Right atrium auricular region (tissue), 2 donors: ENCODE results near the gene MCOLN3. TPM values are rescaled to one million over a fixed set of nuclear protein-coding genes. Genes with fewer than 3 reads are reported as not detected.

Source experiments
- DNase-seq: peaks from one replicate; pipeline ENCODE4 v3.0.0-alpha.2; 2019; ENCODE audit warnings: low spot score
- H3K27ac ChIP-seq, 2 donors: fragments of 200-600 bp; sonication (generic); 1 replicate in 1 of 2; 2 replicates in 1 of 2; pipeline ENCODE4 v1.5.1; 2016 to 2019
- H3K27me3 ChIP-seq, 2 donors: fragments of 200-600 bp; sonication (generic); one replicate each; pipeline versions ENCODE4 v1.5.1 to v1.6.0; 2017 to 2019
- H3K36me3 ChIP-seq: fragments of 200-600 bp; sonication (generic); one replicate; pipeline ENCODE4 v1.5.1; 2016
- H3K4me1 ChIP-seq, 2 donors: fragments of 200-600 bp; sonication (generic); one replicate each; pipeline versions ENCODE4 v1.5.1 to v1.6.0; 2017 to 2019
- H3K4me3 ChIP-seq, 2 donors: fragments of 200-600 bp; sonication (generic); 1 replicate in 1 of 2; 2 replicates in 1 of 2; pipeline ENCODE4 v1.5.1; 2017 to 2019; ENCODE audit warnings: mild to moderate bottlenecking in 1 of 2, moderate library complexity in 1 of 2
- H3K9me3 ChIP-seq, 2 donors: fragments of 200-600 bp; sonication (generic); one replicate each; pipeline ENCODE4 v1.5.1; 2019
- total RNA-seq, 2 donors: library from RNA; depleted of rRNA; stranded (reverse); fragments of >200 nt; gene quantifications; one replicate each; pipeline ENCODE4 v1.1.0, GENCODE V29; 2016
- TF ChIP-seq, protein P1 (sequence below), 2 donors: fragments of 200-600 bp; sonication (generic); IDR thresholded peaks; one replicate each; pipeline ENCODE4 v1.5.1; 2019; ENCODE audit warnings: antibody characterized with exemption in 2 of 2

Gene MCOLN3
- total RNA-seq, 2 donors from 2014 or later = 2.9 to 5.5 TPM

GRCh38 chr1:85088408-85088784, 40.1 kb upstream of the MCOLN3 start:
- Histone ChIP-seq H3K9me3 (no peaks in the 10 kb centered on the region), H3K4me1 (no peaks in the 10 kb centered on the region), H3K4me3 (no peak overlapping the region), H3K36me3 (no peaks in the 10 kb centered on the region), H3K27me3 (no peaks in the 10 kb centered on the region), H3K27ac (no peak overlapping the region)
- TF ChIP-seq, protein P1, sequence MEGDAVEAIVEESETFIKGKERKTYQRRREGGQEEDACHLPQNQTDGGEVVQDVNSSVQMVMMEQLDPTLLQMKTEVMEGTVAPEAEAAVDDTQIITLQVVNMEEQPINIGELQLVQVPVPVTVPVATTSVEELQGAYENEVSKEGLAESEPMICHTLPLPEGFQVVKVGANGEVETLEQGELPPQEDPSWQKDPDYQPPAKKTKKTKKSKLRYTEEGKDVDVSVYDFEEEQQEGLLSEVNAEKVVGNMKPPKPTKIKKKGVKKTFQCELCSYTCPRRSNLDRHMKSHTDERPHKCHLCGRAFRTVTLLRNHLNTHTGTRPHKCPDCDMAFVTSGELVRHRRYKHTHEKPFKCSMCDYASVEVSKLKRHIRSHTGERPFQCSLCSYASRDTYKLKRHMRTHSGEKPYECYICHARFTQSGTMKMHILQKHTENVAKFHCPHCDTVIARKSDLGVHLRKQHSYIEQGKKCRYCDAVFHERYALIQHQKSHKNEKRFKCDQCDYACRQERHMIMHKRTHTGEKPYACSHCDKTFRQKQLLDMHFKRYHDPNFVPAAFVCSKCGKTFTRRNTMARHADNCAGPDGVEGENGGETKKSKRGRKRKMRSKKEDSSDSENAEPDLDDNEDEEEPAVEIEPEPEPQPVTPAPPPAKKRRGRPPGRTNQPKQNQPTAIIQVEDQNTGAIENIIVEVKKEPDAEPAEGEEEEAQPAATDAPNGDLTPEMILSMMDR (IDR thresholded peaks at IDR 0.05) = no peak
- DNase-seq = no peak

DNA sequence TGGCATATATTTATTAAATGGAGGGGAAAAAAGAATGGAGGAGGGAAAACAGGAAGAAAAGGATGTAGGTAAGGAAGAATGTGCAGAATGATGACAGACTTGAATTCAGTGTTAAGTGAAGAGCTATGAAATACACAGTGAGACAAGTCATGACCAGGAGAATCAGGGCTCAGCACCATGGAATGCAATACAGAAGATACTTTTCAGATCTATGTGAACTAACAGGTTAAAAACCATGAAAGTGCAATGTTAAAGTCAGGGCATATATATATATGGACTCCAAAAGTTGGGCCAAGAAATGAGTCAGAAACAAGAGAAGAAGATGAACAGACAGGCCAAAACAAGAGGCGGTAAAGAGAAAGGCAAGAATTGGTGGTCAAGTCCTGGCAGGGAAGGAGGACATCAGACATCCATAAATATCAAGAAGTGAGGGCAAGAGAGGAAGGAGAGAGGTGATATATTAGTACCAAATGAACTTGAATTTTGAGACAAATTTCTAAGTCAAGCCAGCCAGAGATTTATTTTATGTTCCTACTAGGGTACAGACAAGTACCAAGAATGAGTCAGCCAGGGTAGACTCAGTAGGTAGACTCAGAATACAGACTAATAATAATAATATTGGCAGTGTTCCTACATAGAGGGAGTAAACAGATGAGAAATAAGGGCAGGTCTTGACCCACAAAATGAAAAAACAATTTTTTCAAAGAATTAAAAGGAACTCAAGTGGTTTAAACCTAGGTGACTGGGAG, 39.5 kb upstream of the MCOLN3 start:
- no peak overlapping the region for H3K27ac ChIP-seq
- no peaks in the 10 kb centered on the region for H3K4me1 ChIP-seq

DNA sequence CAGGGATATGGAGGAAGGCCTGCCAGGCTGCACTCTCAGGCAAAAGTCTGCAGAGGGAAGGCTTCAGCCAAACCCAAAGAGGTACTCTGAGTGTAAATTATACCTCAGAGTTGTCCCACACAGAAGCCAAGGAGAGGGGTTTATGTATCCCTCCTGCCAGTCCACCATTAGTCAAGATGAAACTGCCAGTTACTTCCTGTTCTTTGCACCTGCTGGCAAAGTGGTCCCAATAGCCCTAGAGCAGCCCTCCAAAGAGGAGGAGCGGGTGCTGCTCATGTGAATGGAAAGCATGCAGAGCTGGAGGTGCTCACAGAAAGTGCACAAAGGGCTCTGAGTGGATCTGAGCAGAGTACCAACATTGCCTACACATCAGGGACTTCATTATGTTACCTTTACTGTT, 37.1 kb upstream of the MCOLN3 start:
- no peaks in the 10 kb centered on the region for H3K9me3 ChIP-seq
- H3K4me3 ChIP-seq = no peak overlapping the region
- H3K27ac ChIP-seq = no peak overlapping the region
- H3K36me3 ChIP-seq = no peaks in the 10 kb centered on the region
- TF ChIP-seq, protein P1 (IDR thresholded peaks at IDR 0.05) = no peak
- DNase-seq = no peak
- no peaks in the 10 kb centered on the region for H3K4me1 ChIP-seq
- H3K27me3 ChIP-seq = no peaks in the 10 kb centered on the region

More for the DNA sequence above, 39.5 kb upstream of the MCOLN3 start:
- Histone ChIP-seq H3K9me3 (no peaks in the 10 kb centered on the region), H3K27me3 (no peaks in the 10 kb centered on the region), H3K36me3 (no peaks in the 10 kb centered on the region), H3K4me3 (no peak overlapping the region)
- TF ChIP-seq, protein P1 (IDR thresholded peaks at IDR 0.05) = no peak
- no peak for DNase-seq

- TF ChIP-seq, protein P1 (IDR thresholded peaks at IDR 0.05) = peak in 1 of 2 donors; percentile 44
- Histone ChIP-seq H3K36me3 (no peaks in the 10 kb centered on the region), H3K27ac (no peak overlapping the region), H3K27me3 (no peaks in the 10 kb centered on the region), H3K9me3 (no peaks in the 10 kb centered on the region), H3K4me1 (no peaks in the 10 kb centered on the region), H3K4me3 (no peak overlapping the region)
- DNase-seq = no peak
Measured at GRCh38 chr1:85078903-85079302, 30.6 kb upstream of the MCOLN3 start.

GRCh38 chr1:85074365-85074964, 26.2 kb upstream of the MCOLN3 start:
- Histone ChIP-seq H3K9me3 (no peaks in the 10 kb centered on the region), H3K4me3 (no peak overlapping the region), H3K27ac (no peak overlapping the region), H3K36me3 (no peaks in the 10 kb centered on the region), H3K4me1 (no peaks in the 10 kb centered on the region), H3K27me3 (no peaks in the 10 kb centered on the region)
- TF ChIP-seq, protein P1 (IDR thresholded peaks at IDR 0.05) = no peak
- DNase-seq = no peak
